H9 (cell line): Measurements from ENCODE around the gene TUFT1. TPM values are rescaled to one million over a fixed set of nuclear protein-coding genes. Genes with fewer than 3 reads are reported as not detected.

ENCODE experiments used
- DNase-seq: peaks from one replicate; pipeline ENCODE4 v3.0.0-alpha.2; 2017
- H2AFZ ChIP-seq: one replicate; pipeline ENCODE4 v1.6.1; 2013; ENCODE audit warnings: mild to moderate bottlenecking, low read length, control low read depth, moderate library complexity
- H2AK5ac ChIP-seq: 2 replicates; pipeline ENCODE4 v1.6.1; 2013; ENCODE audit warnings: low read length, control low read depth, mixed read lengths; ENCODE audit not compliant: insufficient read length
- H2BK120ac ChIP-seq: one replicate; pipeline ENCODE4 v1.6.1; 2013; ENCODE audit warnings: low read depth, mild to moderate bottlenecking, low read length, control low read depth, inconsistent platforms; ENCODE audit not compliant: poor library complexity, severe bottlenecking
- H2BK12ac ChIP-seq: 2 replicates; pipeline ENCODE4 v1.6.1; 2013; ENCODE audit warnings: low read length, control low read depth, mixed read lengths, low read depth; ENCODE audit not compliant: insufficient read length
- H2BK15ac ChIP-seq: 2 replicates; pipeline ENCODE4 v1.6.1; 2013; ENCODE audit warnings: low read depth, low read length, control low read depth
- H2BK20ac ChIP-seq: one replicate; pipeline ENCODE4 v1.6.1; 2013; ENCODE audit warnings: low read depth, mild to moderate bottlenecking, low read length, control low read depth, inconsistent platforms; ENCODE audit not compliant: poor library complexity, severe bottlenecking
- H2BK5ac ChIP-seq: 2 replicates; pipeline ENCODE4 v1.6.1; 2013; ENCODE audit warnings: low read length, control low read depth, mixed read lengths; ENCODE audit not compliant: insufficient read length
- H3K14ac ChIP-seq: 2 replicates; pipeline ENCODE4 v1.6.1; 2013; ENCODE audit warnings: low read length, control low read depth; ENCODE audit not compliant: insufficient read depth
- H3K18ac ChIP-seq: 2 replicates; pipeline ENCODE4 v1.6.1; 2013; ENCODE audit warnings: low read depth, mild to moderate bottlenecking, mixed read lengths, low read length, control low read depth; ENCODE audit not compliant: insufficient read length
- H3K23ac ChIP-seq: 2 replicates; pipeline ENCODE4 v1.6.1; 2013; ENCODE audit warnings: low read length, control low read depth, mixed read lengths, low read depth; ENCODE audit not compliant: insufficient read length
- H3K23me2 ChIP-seq: 2 replicates; pipeline ENCODE4 v1.6.1; 2013; ENCODE audit warnings: low read depth, mild to moderate bottlenecking, mixed read lengths, low read length, control low read depth; ENCODE audit not compliant: insufficient read length, poor library complexity, severe bottlenecking
- H3K27ac ChIP-seq: 2 replicates; pipeline ENCODE4 v1.5.1; 2013; ENCODE audit warnings: low read length, control low read depth, mixed read lengths, low read depth; ENCODE audit not compliant: insufficient read length
- H3K27me3 ChIP-seq: 2 replicates; pipeline ENCODE4 v1.6.1; 2013; ENCODE audit warnings: low read length, control low read depth, inconsistent platforms; ENCODE audit not compliant: insufficient read depth
- H3K4ac ChIP-seq: 2 replicates; pipeline ENCODE4 v1.6.1; 2013; ENCODE audit warnings: low read depth, mild to moderate bottlenecking, control low read depth, inconsistent platforms, low read length, moderate library complexity
- H3K4me1 ChIP-seq: 2 replicates; pipeline ENCODE4 v1.6.1; 2013; ENCODE audit warnings: low read length, control low read depth, inconsistent platforms; ENCODE audit not compliant: insufficient read depth
- H3K4me2 ChIP-seq: 2 replicates; pipeline ENCODE4 v1.6.1; 2013; ENCODE audit warnings: low read length, control low read depth, mixed read lengths; ENCODE audit not compliant: insufficient read length, insufficient read depth
- H3K56ac ChIP-seq: 2 replicates; pipeline ENCODE4 v1.6.1; 2013; ENCODE audit warnings: low read depth, mild to moderate bottlenecking, mixed read lengths, low read length, control low read depth; ENCODE audit not compliant: insufficient read length
- H3K79me1 ChIP-seq: 2 replicates; pipeline ENCODE4 v1.6.1; 2013; ENCODE audit warnings: low read depth, mild to moderate bottlenecking, moderate library complexity, low read length, control low read depth, inconsistent platforms; ENCODE audit not compliant: insufficient read depth, poor library complexity, severe bottlenecking
- H3K79me2 ChIP-seq: 2 replicates; pipeline ENCODE4 v1.6.1; 2013; ENCODE audit warnings: low read length, control low read depth, inconsistent platforms; ENCODE audit not compliant: insufficient read depth
- H3K9ac ChIP-seq: 2 replicates; pipeline ENCODE4 v1.6.1; 2013; ENCODE audit warnings: low read length, control low read depth, mixed read lengths; ENCODE audit not compliant: insufficient read length; ENCODE audit errors: extremely low read depth
- H3K9me3 ChIP-seq: one replicate; pipeline ENCODE4 v1.6.1; 2013; ENCODE audit warnings: low read depth, low read length, inconsistent platforms; ENCODE audit not compliant: control insufficient read depth
- H3T11ph ChIP-seq: one replicate; pipeline ENCODE4 v1.6.1; 2013; ENCODE audit warnings: mild to moderate bottlenecking, low read length, control low read depth, inconsistent platforms
- H4K20me1 ChIP-seq: one replicate; pipeline ENCODE4 v1.6.1; 2013; ENCODE audit not compliant: control insufficient read depth, insufficient read length, insufficient read depth
- H4K5ac ChIP-seq: 2 replicates; pipeline ENCODE4 v1.6.1; 2013; ENCODE audit warnings: low read depth, mild to moderate bottlenecking, mixed read lengths, low read length, control low read depth; ENCODE audit not compliant: insufficient read length
- H4K8ac ChIP-seq: replicated peaks from 2 replicates; pipeline ENCODE4 v1.6.1; 2013; ENCODE audit warnings: low read length, control low read depth, mixed read lengths, low read depth; ENCODE audit not compliant: insufficient read length
- H4K91ac ChIP-seq: 2 replicates; pipeline ENCODE4 v1.6.1; 2013; ENCODE audit warnings: low read depth, mild to moderate bottlenecking, moderate library complexity, mixed read lengths, low read length, control low read depth; ENCODE audit not compliant: insufficient read length
- H3K27ac Mint-ChIP-seq, 3 experiments: 2 replicates in 2 of 3; 3 replicates in 1 of 3; pipeline ENCODE4 v1.8.0; 2020 to 2021; ENCODE audit warnings: mixed read lengths in 3 of 3, mild to moderate bottlenecking in 1 of 3, moderate library complexity in 1 of 3
- H3K27me3 Mint-ChIP-seq: 2 replicates; pipeline ENCODE4 v1.8.0; 2021; ENCODE audit warnings: low read depth, mild to moderate bottlenecking, moderate library complexity, mixed read lengths
- H3K36me3 Mint-ChIP-seq, 3 experiments: 2 replicates in 2 of 3; 3 replicates in 1 of 3; pipeline ENCODE4 v1.8.0; 2020 to 2021; ENCODE audit warnings: low read depth in 3 of 3, mixed read lengths in 3 of 3; ENCODE audit not compliant: insufficient read depth in 1 of 3
- H3K4me1 Mint-ChIP-seq, 2 experiments: 2 replicates each; pipeline ENCODE4 v1.8.0; 2020; ENCODE audit warnings: mixed read lengths in 2 of 2
- H3K4me3 Mint-ChIP-seq, 2 experiments: 2 replicates in 1 of 2; 3 replicates in 1 of 2; pipeline ENCODE4 v1.8.0; 2020 to 2021; ENCODE audit warnings: mild to moderate bottlenecking in 2 of 2, mixed read lengths in 2 of 2, moderate library complexity in 1 of 2
- H3K9me3 Mint-ChIP-seq, 2 experiments: 2 replicates in 1 of 2; 3 replicates in 1 of 2; pipeline ENCODE4 v1.8.0; 2020; ENCODE audit warnings: mild to moderate bottlenecking in 2 of 2, mixed read lengths in 2 of 2, moderate library complexity in 1 of 2
- CTCF ChIP-seq: fragments of 200-600 bp; sonication (generic); conservative IDR thresholded peaks from 3 replicates; pipeline ENCODE4 v1.8.0; 2021; ENCODE audit warnings: antibody characterized with exemption, mild to moderate bottlenecking
- WGBS: extraction: QIAGEN DNeasy Blood & Tissue Kit; methylation state at CpG from one replicate; pipeline ENCODE4 v1.1.7; 2013; ENCODE audit warnings: missing lambda C conversion rate, low lambda C conversion rate, mixed read lengths; ENCODE audit not compliant: insufficient read length; ENCODE audit errors: extremely low coverage; 5-methylcytosine and 5-hydroxymethylcytosine counted together
- total RNA-seq: library from RNA; stranded (reverse); gene quantifications from 2 replicates; pipeline ENCODE4 v1.2.1, GENCODE V29; 2021

The TUFT1 gene
- total RNA-seq, 1 experiment from 2014 or later: 6.2 TPM

DNA sequence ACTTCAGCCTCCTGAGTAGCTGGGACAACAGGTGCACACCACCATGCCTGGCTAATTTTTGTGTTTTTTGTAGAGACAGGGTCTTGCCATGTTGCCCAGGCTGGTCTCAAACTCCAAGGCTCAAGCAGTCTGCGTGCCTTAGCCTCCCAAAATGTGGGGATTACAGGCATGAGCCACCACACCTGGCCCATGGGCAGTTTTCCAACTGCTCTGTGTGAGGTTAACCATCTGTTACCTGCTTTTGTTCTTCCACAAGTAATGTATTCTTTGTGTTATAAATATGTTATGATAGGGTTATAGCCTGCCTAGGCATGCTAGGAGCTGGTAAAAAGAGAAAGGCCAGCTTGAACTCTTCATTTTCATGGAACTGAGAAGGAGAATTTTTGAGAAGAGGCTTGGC, 30.7 kb downstream of the TUFT1 start:
- WGBS: no CpG with 5 or more reads among the region's 1 CpG
- H3K27ac ChIP-seq: no peak overlapping the region
- Mint-ChIP-seq H3K27ac (no peak overlapping the region), H3K4me1 (peaks cover 0 to 5% of the 10 kb centered on the region in 2 experiments; a peak in 1 of 4 replicates), H3K9me3 (no peaks in the 10 kb centered on the region), H3K36me3 (peaks cover 6 to 59% (median 39%) of the 10 kb centered on the region in 3 experiments; a peak in 6 of 7 replicates), H3K27me3 (no peaks in the 10 kb centered on the region), H3K4me3 (no peak overlapping the region)
- no peak overlapping the region for H3T11ph ChIP-seq
- no peak overlapping the region for H3K4ac ChIP-seq
- no peak overlapping the region for H3K56ac ChIP-seq
- H2AFZ ChIP-seq: no peak overlapping the region
- no peak overlapping the region for H2BK12ac ChIP-seq
- no peaks in the 10 kb centered on the region for H4K20me1 ChIP-seq
- no peak overlapping the region for H3K14ac ChIP-seq
- H3K18ac ChIP-seq: no peak overlapping the region
- H4K8ac ChIP-seq: no peak overlapping the region
- H3K79me2 ChIP-seq: no peaks in the 10 kb centered on the region
- H3K9ac ChIP-seq: no peak overlapping the region
- H2BK20ac ChIP-seq: no peak overlapping the region
- H4K5ac ChIP-seq: no peak overlapping the region
- H3K4me2 ChIP-seq: no peak overlapping the region
- no peaks in the 10 kb centered on the region for H3K9me3 ChIP-seq
- no peaks in the 10 kb centered on the region for H3K4me1 ChIP-seq
- H3K79me1 ChIP-seq: no peaks in the 10 kb centered on the region
- DNase-seq: no peak
- H2BK15ac ChIP-seq: no peak overlapping the region
- H3K23me2 ChIP-seq: no peaks in the 10 kb centered on the region
- TF ChIP-seq CTCF: no peak
- no peak overlapping the region for H4K91ac ChIP-seq
- H2AK5ac ChIP-seq: no peak overlapping the region
- H2BK5ac ChIP-seq: no peak overlapping the region
- H3K27me3 ChIP-seq: no peaks in the 10 kb centered on the region
- H2BK120ac ChIP-seq: no peak overlapping the region
- H3K23ac ChIP-seq: no peak overlapping the region
